Stimulated activated CD4-positive, alpha-beta T cell treated with anti-CD3 and anti-CD28 coated beads, Interleukin-12 subunit alpha, Interleukin-12 subunit beta, amount 100 ng/mL, for 48 hours (primary cell): ENCODE results near the gene PPA2.

Source experiments
- DNase-seq, 3 donors: peaks; one replicate each; pipeline ENCODE4 v3.0.0-alpha.2; 2020; ENCODE audit warnings: low read depth in 2 of 3, low spot score in 1 of 3

Gene PPA2

GRCh38 chr4:105327222-105327621, 146.6 kb downstream of the PPA2 start:
- peak in 1 of 3 donors; percentile 5 for DNase-seq
